Omental fat pad (tissue), 4 donors: Measurements from ENCODE around the gene KMT2B. TPM values are rescaled to one million over a fixed set of nuclear protein-coding genes. Genes with fewer than 3 reads are reported as not detected.

Experiments
- ATAC-seq: fragments of 150-250 bp; one replicate; pipeline ENCODE4 v1.9.1; 2016; ENCODE audit warnings: mild to moderate bottlenecking, moderate library complexity; ENCODE audit not compliant: low FRiP score
- DNase-seq: peaks from one replicate; pipeline ENCODE4 v3.0.0-alpha.2; 2019; ENCODE audit warnings: low spot score
- CTCF ChIP-seq, 3 donors: fragments of 450-650 bp; IDR thresholded peaks; one replicate each; pipeline ENCODE4 v1.5.1; 2016 to 2017; ENCODE audit warnings: antibody characterized with exemption in 3 of 3, mild to moderate bottlenecking in 3 of 3, moderate library complexity in 2 of 3
- total RNA-seq, 4 donors: library from RNA; depleted of rRNA; stranded (reverse); fragments of >200 nt; gene quantifications; one replicate each; pipeline ENCODE4 v1.1.0, GENCODE V29; 2016

The KMT2B gene
- total RNA-seq, result 10 to 100 TPM; 11.5 to 28.7 (median 19.8) TPM

GRCh38 chr19:35717665-35718344, at the start of gene KMT2B:
Gene KMT2B (plus strand): TSS chr19:35718003. CDS start chr19:35718019, 16 bp downstream.
- no peak for DNase-seq
- no peak for TF ChIP-seq CTCF (IDR thresholded peaks at IDR 0.05)
- peak; percentile 74 for ATAC-seq

- DNase-seq, result no peak
- no peak for ATAC-seq
- no peak for TF ChIP-seq CTCF (IDR thresholded peaks at IDR 0.05)
Measured at GRCh38 chr19:35669566-35669965, 48.2 kb upstream of the KMT2B start.

GRCh38 chr19:35669974-35670373, 47.8 kb upstream of the KMT2B start:
- TF ChIP-seq CTCF (IDR thresholded peaks at IDR 0.05), result no peak
- ATAC-seq, result no peak

GRCh38 chr19:35670686-35671085, 47.1 kb upstream of the KMT2B start:
- TF ChIP-seq CTCF (IDR thresholded peaks at IDR 0.05), result no peak
- DNase-seq, result no peak
- ATAC-seq, result no peak

More at GRCh38 chr19:35669974-35670373, 47.8 kb upstream of the KMT2B start:
- DNase-seq, result no peak

GRCh38 chr19:35671818-35672217, 46.0 kb upstream of the KMT2B start:
- no peak for ATAC-seq
- no peak for DNase-seq
- TF ChIP-seq CTCF (IDR thresholded peaks at IDR 0.05), result no peak

- TF ChIP-seq CTCF (IDR thresholded peaks at IDR 0.05), result no peak
- ATAC-seq (peak; percentile 78), DNase-seq (no peak)
Measured at GRCh38 chr19:35673121-35673804, 44.5 kb upstream of the KMT2B start.
